ENCODE measurements around the gene CORIN.
A peak's percentile ranks its signal among the peaks of the same experiment; 100 is the strongest.

CORIN gene

DNA sequence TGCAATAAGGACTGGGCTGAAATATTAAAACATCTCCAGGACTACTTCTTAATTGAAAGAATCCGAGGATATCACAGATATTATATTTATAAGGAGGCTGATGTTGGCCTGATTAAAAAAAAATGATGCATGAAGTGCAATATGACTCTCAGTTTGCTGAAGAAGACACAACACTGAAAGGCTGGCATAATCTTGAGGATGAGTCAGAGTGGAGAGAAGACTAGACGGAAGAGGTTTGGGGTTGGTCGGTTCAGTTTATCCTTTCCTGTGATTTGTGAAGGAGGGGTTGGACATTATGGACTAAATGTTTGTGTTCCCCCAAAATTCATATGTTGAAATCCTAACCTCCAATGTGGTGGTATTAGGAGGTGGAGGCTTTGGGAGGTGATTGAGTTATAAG lies 170.3 kb downstream of the CORIN start:
- DNase-seq (ENCODE audit: low spot score): no peak
- TF ChIP-seq, protein P1, sequence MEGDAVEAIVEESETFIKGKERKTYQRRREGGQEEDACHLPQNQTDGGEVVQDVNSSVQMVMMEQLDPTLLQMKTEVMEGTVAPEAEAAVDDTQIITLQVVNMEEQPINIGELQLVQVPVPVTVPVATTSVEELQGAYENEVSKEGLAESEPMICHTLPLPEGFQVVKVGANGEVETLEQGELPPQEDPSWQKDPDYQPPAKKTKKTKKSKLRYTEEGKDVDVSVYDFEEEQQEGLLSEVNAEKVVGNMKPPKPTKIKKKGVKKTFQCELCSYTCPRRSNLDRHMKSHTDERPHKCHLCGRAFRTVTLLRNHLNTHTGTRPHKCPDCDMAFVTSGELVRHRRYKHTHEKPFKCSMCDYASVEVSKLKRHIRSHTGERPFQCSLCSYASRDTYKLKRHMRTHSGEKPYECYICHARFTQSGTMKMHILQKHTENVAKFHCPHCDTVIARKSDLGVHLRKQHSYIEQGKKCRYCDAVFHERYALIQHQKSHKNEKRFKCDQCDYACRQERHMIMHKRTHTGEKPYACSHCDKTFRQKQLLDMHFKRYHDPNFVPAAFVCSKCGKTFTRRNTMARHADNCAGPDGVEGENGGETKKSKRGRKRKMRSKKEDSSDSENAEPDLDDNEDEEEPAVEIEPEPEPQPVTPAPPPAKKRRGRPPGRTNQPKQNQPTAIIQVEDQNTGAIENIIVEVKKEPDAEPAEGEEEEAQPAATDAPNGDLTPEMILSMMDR (IDR thresholded peaks at IDR 0.05; ENCODE audit: extremely low read depth, insufficient read depth, missing control alignments): no peak
- in situ Hi-C loops (cut with MboI; ENCODE audit: low pct_unique_long_range_greater_than_20kb, low sequenced_read_pairs, unreplicated experiment): no loop called here

DNA sequence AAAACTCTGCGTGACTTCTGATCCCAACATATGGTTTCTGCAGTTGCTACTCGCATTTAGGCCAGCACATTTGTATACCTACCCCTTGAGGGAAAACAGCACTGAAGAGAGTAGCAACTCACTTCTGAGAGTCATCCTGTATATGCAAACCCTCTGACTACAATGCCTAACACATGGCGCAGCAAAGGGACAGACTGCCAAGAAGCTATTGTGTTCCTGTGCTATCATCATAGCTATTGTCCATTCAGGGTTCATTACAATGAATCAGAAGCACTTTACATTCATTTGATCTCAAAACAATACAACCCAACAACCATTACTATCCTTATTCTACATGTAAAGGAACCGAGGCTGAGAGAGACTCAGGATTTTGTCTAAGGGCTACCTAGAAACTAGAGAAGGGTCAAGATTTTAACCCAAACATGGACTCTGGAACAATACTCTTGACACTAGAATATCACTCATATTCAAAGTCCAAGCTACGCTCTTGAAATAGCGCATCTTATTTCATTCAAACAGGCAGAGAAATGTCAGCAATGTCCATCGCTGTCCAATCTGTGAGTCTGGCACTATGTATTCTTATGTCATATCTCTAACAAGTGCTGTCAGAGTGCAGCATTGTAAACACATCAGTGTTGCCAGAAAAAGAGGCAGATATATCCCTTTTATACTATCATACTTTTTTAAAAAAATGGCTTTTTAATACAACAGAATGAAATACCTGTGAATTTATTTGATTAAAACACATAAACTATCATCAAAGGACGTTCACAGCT lies 173.6 kb downstream of the CORIN start:
- DNase-seq (ENCODE audit: low spot score): no peak
- TF ChIP-seq, protein P1 (IDR thresholded peaks at IDR 0.05; ENCODE audit: extremely low read depth, insufficient read depth, missing control alignments): no peak
- in situ Hi-C loops (cut with MboI; ENCODE audit: low pct_unique_long_range_greater_than_20kb, low sequenced_read_pairs, unreplicated experiment): no loop called here

- no peak for DNase-seq (ENCODE audit: low spot score)
- TF ChIP-seq, protein P1 (IDR thresholded peaks at IDR 0.05; ENCODE audit: extremely low read depth, insufficient read depth, missing control alignments): peak; percentile 47
- in situ Hi-C loops (cut with MboI; ENCODE audit: low pct_unique_long_range_greater_than_20kb, low sequenced_read_pairs, unreplicated experiment): no loop called here
Observed at GRCh38 chr4:47662975-47663374, 174.9 kb downstream of the CORIN start.

GRCh38 chr4:47661741-47662140 lies 176.1 kb downstream of the CORIN start:
- in situ Hi-C loops (cut with MboI; ENCODE audit: low pct_unique_long_range_greater_than_20kb, low sequenced_read_pairs, unreplicated experiment): no loop called here
- no peak for DNase-seq (ENCODE audit: low spot score)
- TF ChIP-seq, protein P1 (IDR thresholded peaks at IDR 0.05; ENCODE audit: extremely low read depth, insufficient read depth, missing control alignments): no peak

GRCh38 chr4:47659342-47659741 lies 178.5 kb downstream of the CORIN start:
- no peak for DNase-seq (ENCODE audit: low spot score)
- in situ Hi-C loops (cut with MboI; ENCODE audit: low pct_unique_long_range_greater_than_20kb, low sequenced_read_pairs, unreplicated experiment): no loop called here
- TF ChIP-seq, protein P1 (IDR thresholded peaks at IDR 0.05; ENCODE audit: extremely low read depth, insufficient read depth, missing control alignments): no peak

DNA sequence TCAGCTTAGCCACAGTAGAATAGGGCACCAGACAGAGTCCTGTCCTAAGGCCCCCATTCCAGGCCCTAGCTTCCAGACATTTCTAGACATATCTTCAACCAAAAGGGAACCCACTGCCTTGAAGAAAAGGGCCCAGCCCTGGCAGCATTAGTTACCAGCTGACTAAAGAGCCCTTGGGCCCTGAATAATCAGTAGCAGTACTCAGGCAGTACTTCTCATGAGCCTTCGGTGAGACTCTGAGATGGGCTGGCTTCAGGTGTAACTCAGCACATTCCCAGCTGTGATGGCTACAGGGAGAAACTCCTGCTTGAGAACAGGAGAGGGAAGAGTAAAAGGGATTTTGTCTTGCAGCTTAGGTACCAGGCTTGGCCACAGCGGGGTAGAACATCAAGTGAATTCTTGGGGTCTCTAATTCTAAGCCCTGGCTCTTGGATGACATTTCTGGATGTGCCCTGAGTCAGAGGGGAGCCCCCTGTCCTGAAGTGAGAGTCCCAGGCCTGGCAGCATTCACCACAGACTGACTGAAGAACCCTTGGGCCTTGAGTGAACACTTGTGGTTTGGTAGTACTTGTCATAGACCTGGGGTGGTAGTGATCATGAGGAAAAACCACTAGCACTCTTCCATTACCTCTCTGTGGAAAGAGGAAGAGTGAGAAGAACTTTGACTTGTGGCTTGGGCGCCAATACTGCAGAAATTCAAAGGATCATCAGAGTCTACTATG lies 182.7 kb downstream of the CORIN start:
- no peak for DNase-seq (ENCODE audit: low spot score)
- TF ChIP-seq, protein P1 (IDR thresholded peaks at IDR 0.05; ENCODE audit: extremely low read depth, insufficient read depth, missing control alignments): no peak
- in situ Hi-C loops (cut with MboI; ENCODE audit: low pct_unique_long_range_greater_than_20kb, low sequenced_read_pairs, unreplicated experiment): no loop called here

Measured in GM13977 (cell line).